ENCODE data around the gene ACLY.
"Not testable (repeated sequence)": the region's sequence is repeated elsewhere in the genome, so short reads cannot be mapped to it uniquely, and the experiment has no call there.

ACLY gene

GRCh38 chr17:41935641-41936040, 16.9 kb upstream of the ACLY start:
- TF ChIP-seq POLR2AphosphoS5 (IDR thresholded peaks at IDR 0.05; ENCODE audit: low read depth) (no peak), CTCF (IDR thresholded peaks at IDR 0.05; ENCODE audit: insufficient read depth, low read length) (no peak), GABPA (IDR thresholded peaks at IDR 0.05; ENCODE audit: low read depth) (no peak), REST (IDR thresholded peaks at IDR 0.05; ENCODE audit: insufficient replicate concordance, low read depth) (no peak), SPI1 (IDR thresholded peaks at IDR 0.05; ENCODE audit: borderline replicate concordance, low read depth) (no peak)
- Histone ChIP-seq H3K27me3 (ENCODE audit: insufficient read depth, poor library complexity, severe bottlenecking) (no peaks in the 10 kb centered on the region), H3K27ac (replicated peaks) (no peak overlapping the region), H3K4me3 (replicated peaks; ENCODE audit: insufficient read depth, low read length) (no peak overlapping the region)
- no peak for DNase-seq (ENCODE audit: low read depth in 1 of 2, low spot score in 1 of 2)

GRCh38 chr17:41932816-41933389, 14.2 kb upstream of the ACLY start:
- peak overlapping the region; percentile 58 for H3K27ac ChIP-seq (replicated peaks)
- DNase-seq (ENCODE audit: low read depth in 1 of 2, low spot score in 1 of 2): peak; percentile 61 to 74
- TF ChIP-seq SPI1 (IDR thresholded peaks at IDR 0.05; ENCODE audit: borderline replicate concordance, low read depth) (peak; percentile 59; the same call in 1 of the 2 replicates), REST (IDR thresholded peaks at IDR 0.05; ENCODE audit: insufficient replicate concordance, low read depth) (no peak)
- H3K27me3 ChIP-seq (ENCODE audit: insufficient read depth, poor library complexity, severe bottlenecking): no peaks in the 10 kb centered on the region
- no peak overlapping the region for H3K4me3 ChIP-seq (replicated peaks; ENCODE audit: insufficient read depth, low read length)

- peak overlapping the region; percentile 38; the same call in 1 of the 2 replicates for H3K27ac ChIP-seq (replicated peaks)
- not testable (repeated sequence) for DNase-seq (ENCODE audit: low read depth in 1 of 2, low spot score in 1 of 2); H3K4me3 ChIP-seq (replicated peaks; ENCODE audit: insufficient read depth, low read length); H3K27me3 ChIP-seq (ENCODE audit: insufficient read depth, poor library complexity, severe bottlenecking)
Measured at GRCh38 chr17:41931715-41932114, 13.0 kb upstream of the ACLY start.

GRCh38 chr17:41930833-41931156, 12.0 kb upstream of the ACLY start:
- not testable (repeated sequence) for DNase-seq (ENCODE audit: low read depth in 1 of 2, low spot score in 1 of 2); H3K27me3 ChIP-seq (ENCODE audit: insufficient read depth, poor library complexity, severe bottlenecking)
- Histone ChIP-seq H3K27ac (replicated peaks) (peak overlapping the region; percentile 74), H3K4me3 (replicated peaks; ENCODE audit: insufficient read depth, low read length) (peak overlapping the region; percentile 38)

- peak within 1 kb of the TSS; percentile 47 for H3K4me3 ChIP-seq (replicated peaks; ENCODE audit: insufficient read depth, low read length)
- peak within 1 kb of the TSS; percentile 74 for H3K27ac ChIP-seq (replicated peaks)
- H3K27me3 ChIP-seq (ENCODE audit: insufficient read depth, poor library complexity, severe bottlenecking): no peaks in the 10 kb centered on the region
- TF ChIP-seq GABPA (IDR thresholded peaks at IDR 0.05; ENCODE audit: low read depth) (peak; percentile 70), CTCF (IDR thresholded peaks at IDR 0.05; ENCODE audit: insufficient read depth, low read length) (peak; percentile 32), SPI1 (IDR thresholded peaks at IDR 0.05; ENCODE audit: borderline replicate concordance, low read depth) (peak; percentile 92), POLR2AphosphoS5 (IDR thresholded peaks at IDR 0.05; ENCODE audit: low read depth) (peak; percentile 86), REST (IDR thresholded peaks at IDR 0.05; ENCODE audit: insufficient replicate concordance, low read depth) (no peak)
- peak; percentile 90 to 98 for DNase-seq (ENCODE audit: low read depth in 1 of 2, low spot score in 1 of 2)
Measured at GRCh38 chr17:41930009-41930832, 11.5 kb upstream of the ACLY start, which contains the start of gene ODAD4. ODAD4 (plus strand) TSS chr17:41930617; CDS start chr17:41930724, 107 bp downstream.
